Suprapubic skin (tissue), 4 donors: ENCODE measurements around the gene GAS5. TPM values are rescaled to one million over a fixed set of nuclear protein-coding genes. Genes with fewer than 3 reads are reported as not detected.

Experiments
- DNase-seq, 2 donors: peaks; one replicate each; pipeline ENCODE4 v3.0.0-alpha.2; 2019; ENCODE audit warnings: low spot score in 2 of 2
- H3K27ac ChIP-seq: fragments of 200-600 bp; sonication (generic); one replicate; pipeline ENCODE4 v1.5.1; 2019
- H3K27me3 ChIP-seq: fragments of 200-600 bp; sonication (generic); one replicate; pipeline ENCODE4 v1.5.1; 2019
- H3K36me3 ChIP-seq: fragments of 200-600 bp; sonication (generic); one replicate; pipeline ENCODE4 v1.5.1; 2019
- H3K4me1 ChIP-seq: fragments of 200-600 bp; sonication (generic); one replicate; pipeline ENCODE4 v1.5.1; 2019
- H3K4me3 ChIP-seq: fragments of 200-600 bp; sonication (generic); one replicate; pipeline ENCODE4 v1.5.1; 2019; ENCODE audit warnings: mild to moderate bottlenecking
- H3K9me3 ChIP-seq: fragments of 200-600 bp; sonication (generic); one replicate; pipeline ENCODE4 v1.5.1; 2019
- EP300 ChIP-seq: sonication (generic); formaldehyde crosslinking; IDR thresholded peaks from one replicate; pipeline ENCODE4 v1.6.1; 2017; ENCODE audit warnings: antibody characterized with exemption
- POLR2A ChIP-seq, 2 donors: fragments of 450-650 bp; IDR thresholded peaks; one replicate each; pipeline ENCODE4 v1.6.1; 2017; ENCODE audit warnings: antibody characterized with exemption in 2 of 2, mild to moderate bottlenecking in 2 of 2, moderate library complexity in 2 of 2
- POLR2AphosphoS5 ChIP-seq, 3 donors: sonication (generic); formaldehyde crosslinking; IDR thresholded peaks; one replicate each; pipeline ENCODE4 v1.6.1; 2017; ENCODE audit warnings: antibody characterized with exemption in 3 of 3
- WGBS: methylation state at CpG from one replicate; pipeline ENCODE4 v1.1.5; 2018; 5-methylcytosine and 5-hydroxymethylcytosine counted together
- total RNA-seq, 4 donors: library from RNA; depleted of rRNA; stranded (reverse); fragments of >200 nt; gene quantifications; one replicate each; pipeline ENCODE4 v1.1.0, GENCODE V29; 2016
- TF ChIP-seq, protein P1 (sequence below), 2 donors: fragments of 200-600 bp in 1 of 2; fragments of 450-650 bp in 1 of 2; sonication (generic) in 1 of 2; IDR thresholded peaks; one replicate each; pipeline ENCODE4 v1.5.1; 2016 to 2019; ENCODE audit warnings: antibody characterized with exemption in 2 of 2, mild to moderate bottlenecking in 1 of 2, moderate library complexity in 1 of 2

Gene GAS5
- total RNA-seq, 4 donors from 2014 or later: 344 to 508 (median 411) TPM

DNA sequence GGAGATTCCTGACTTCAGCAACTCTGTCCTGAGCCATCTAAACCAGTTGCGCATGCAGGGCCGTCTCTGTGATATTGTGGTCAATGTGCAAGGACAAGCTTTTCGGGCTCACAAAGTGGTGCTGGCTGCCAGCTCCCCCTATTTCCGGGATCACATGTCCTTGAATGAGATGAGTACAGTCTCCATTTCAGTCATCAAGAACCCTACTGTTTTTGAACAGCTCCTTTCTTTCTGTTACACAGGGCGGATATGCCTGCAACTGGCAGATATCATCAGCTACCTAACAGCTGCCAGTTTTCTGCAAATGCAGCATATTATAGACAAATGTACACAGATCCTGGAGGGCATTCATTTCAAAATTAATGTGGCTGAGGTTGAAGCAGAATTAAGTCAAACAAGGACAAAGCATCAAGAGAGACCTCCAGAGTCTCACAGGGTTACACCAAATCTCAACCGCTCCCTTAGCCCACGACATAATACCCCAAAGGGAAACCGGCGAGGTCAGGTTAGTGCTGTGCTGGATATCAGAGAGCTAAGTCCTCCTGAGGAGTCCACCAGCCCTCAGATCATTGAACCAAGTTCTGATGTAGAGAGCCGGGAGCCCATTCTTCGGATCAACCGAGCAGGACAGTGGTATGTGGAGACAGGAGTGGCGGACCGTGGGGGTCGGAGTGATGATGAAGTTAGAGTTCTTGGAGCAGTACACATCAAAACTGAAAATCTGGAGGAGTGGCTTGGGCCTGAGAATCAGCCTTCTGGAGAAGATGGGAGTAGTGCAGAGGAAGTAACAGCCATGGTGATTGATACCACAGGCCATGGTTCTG, 2.7 kb upstream of the GAS5 start:
- Histone ChIP-seq H3K4me3 (no peak overlapping the region), H3K9me3 (no peaks in the 10 kb centered on the region), H3K36me3 (peaks cover 10% of the 10 kb centered on the region), H3K27ac (peak overlapping the region; percentile 13), H3K27me3 (no peaks in the 10 kb centered on the region), H3K4me1 (peaks cover 39% of the 10 kb centered on the region)
- DNase-seq: no peak
- 76% methylated on average over 15 of the region's 15 CpGs for WGBS
- no peak for TF ChIP-seq EP300
- TF ChIP-seq, protein P1, sequence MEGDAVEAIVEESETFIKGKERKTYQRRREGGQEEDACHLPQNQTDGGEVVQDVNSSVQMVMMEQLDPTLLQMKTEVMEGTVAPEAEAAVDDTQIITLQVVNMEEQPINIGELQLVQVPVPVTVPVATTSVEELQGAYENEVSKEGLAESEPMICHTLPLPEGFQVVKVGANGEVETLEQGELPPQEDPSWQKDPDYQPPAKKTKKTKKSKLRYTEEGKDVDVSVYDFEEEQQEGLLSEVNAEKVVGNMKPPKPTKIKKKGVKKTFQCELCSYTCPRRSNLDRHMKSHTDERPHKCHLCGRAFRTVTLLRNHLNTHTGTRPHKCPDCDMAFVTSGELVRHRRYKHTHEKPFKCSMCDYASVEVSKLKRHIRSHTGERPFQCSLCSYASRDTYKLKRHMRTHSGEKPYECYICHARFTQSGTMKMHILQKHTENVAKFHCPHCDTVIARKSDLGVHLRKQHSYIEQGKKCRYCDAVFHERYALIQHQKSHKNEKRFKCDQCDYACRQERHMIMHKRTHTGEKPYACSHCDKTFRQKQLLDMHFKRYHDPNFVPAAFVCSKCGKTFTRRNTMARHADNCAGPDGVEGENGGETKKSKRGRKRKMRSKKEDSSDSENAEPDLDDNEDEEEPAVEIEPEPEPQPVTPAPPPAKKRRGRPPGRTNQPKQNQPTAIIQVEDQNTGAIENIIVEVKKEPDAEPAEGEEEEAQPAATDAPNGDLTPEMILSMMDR (IDR thresholded peaks at IDR 0.05): no peak
- TF ChIP-seq POLR2A (IDR thresholded peaks at IDR 0.05): no peak

DNA sequence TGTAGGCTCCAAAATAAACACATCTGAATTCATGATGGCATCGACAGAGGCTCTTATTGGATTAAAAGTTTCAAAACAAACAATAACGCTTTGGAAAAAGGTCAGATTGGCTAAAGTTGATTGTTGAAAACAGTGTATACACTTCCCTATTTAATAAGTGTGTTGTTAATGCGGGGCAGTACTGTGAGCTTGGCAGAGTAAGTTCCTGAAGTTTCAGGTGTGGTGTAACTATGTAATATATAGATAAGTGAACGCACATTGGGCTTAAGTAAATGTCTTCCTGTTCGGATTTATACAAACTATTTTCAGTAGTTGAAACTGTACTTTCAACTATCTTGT, 1.2 kb upstream of the GAS5 start:
- no peaks in the 10 kb centered on the region for H3K27me3 ChIP-seq
- 2% methylated on average over 5 of the region's 5 CpGs for WGBS
- no peak for DNase-seq
- H3K4me1 ChIP-seq: peaks cover 49% of the 10 kb centered on the region
- TF ChIP-seq, protein P1 (IDR thresholded peaks at IDR 0.05): no peak
- TF ChIP-seq POLR2A (IDR thresholded peaks at IDR 0.05): no peak
- TF ChIP-seq POLR2AphosphoS5 (IDR thresholded peaks at IDR 0.05): no peak
- peaks cover 18% of the 10 kb centered on the region for H3K36me3 ChIP-seq
- H3K27ac ChIP-seq: peak overlapping the region; percentile 90
- peak overlapping the region; percentile 62 for H3K4me3 ChIP-seq
- H3K9me3 ChIP-seq: no peaks in the 10 kb centered on the region

DNA sequence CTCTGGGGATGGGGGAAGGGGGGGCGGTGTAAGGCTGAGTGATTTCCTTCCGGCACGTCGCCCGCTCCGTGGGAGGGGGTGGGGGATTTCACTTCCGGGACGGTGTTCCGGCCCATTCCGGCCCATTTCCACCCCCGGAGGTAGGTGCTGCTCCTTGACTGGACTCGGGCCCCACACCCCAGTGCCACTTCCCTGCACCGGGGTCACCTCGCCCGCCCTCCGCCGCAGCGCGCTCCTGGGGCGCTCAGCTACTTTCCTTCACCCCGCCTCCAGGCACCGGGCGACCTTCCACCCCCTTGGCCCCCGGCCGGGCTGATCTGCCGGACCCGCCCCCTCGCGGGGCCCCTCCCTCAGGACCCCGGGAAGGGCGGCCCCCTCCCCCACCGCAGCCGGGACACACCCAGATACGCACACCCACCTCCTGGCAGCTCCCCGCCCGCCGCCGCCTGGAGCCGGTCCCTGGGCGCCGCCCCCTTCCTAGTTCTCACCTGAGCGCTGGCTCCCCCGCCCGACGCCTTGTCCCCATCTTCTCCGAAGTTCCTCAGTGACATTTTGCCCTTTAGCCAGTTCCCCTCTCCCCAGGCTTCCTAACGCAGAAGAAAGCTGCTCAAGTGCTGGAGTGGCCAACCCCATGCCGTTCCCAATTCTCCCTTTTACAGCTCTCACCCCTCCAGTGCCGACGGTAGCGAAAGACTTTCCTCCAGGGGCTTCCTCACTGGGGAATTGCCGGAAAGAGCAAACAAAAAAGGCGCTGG, 654 bp upstream of the GAS5 start, which contains the start of gene ZBTB37:
Gene ZBTB37, plus strand, starts transcription at position 115 of the 755 bp plus-strand sequence. CDS start 1,846 bp downstream, outside the sequence.
- H3K27ac ChIP-seq: peak within 1 kb of the TSS; percentile 90
- peaks cover 49% of the 10 kb centered on the region for H3K4me1 ChIP-seq
- no peaks in the 10 kb centered on the region for H3K27me3 ChIP-seq
- H3K9me3 ChIP-seq: no peaks in the 10 kb centered on the region
- H3K4me3 ChIP-seq: peak within 1 kb of the TSS; percentile 62
- peak in 1 of 3 donors; percentile 43 for TF ChIP-seq POLR2AphosphoS5 (IDR thresholded peaks at IDR 0.05)
- TF ChIP-seq POLR2A (IDR thresholded peaks at IDR 0.05): no peak
- under 1% methylated on average over 26 of the region's 53 CpGs for WGBS
- H3K36me3 ChIP-seq: peaks cover 23% of the 10 kb centered on the region
- DNase-seq: peak; percentile 91 to 94

DNA sequence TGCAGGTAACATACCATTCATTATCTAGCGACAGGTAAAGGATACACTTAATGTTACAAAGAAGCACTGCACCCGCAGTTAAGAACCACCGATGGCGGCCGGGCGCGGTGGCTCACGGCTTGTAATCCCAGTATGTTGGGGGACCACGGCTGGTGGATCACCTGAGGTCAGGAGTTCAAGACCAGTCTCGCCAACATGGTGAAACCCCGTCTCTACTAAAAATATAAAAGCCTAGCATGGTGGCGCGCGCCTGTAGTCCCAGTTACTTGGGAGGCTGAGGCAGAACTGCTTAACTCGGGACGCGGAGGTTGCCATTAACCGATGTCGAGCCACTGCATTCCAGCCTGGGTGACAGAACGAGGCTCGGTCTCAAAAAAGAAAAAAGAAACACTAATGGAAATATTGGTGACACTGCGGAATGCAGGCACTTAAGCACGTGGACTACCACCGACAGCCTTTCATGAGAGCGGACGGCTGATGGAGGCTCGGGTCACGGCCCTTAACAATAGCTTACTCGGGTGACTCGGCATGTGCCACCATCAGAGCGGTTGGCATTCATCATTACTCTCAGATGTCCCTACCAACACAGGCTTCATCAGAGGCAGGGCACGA, 542 bp downstream of the GAS5 start:
- DNase-seq: no peak
- Histone ChIP-seq H3K27ac (peak overlapping the region; percentile 90), H3K36me3 (peaks cover 35% of the 10 kb centered on the region), H3K4me3 (peak overlapping the region; percentile 62), H3K9me3 (no peaks in the 10 kb centered on the region), H3K27me3 (no peaks in the 10 kb centered on the region), H3K4me1 (peaks cover 49% of the 10 kb centered on the region)
- TF ChIP-seq, protein P1 (IDR thresholded peaks at IDR 0.05): no peak
- no peak for TF ChIP-seq EP300
- no peak for TF ChIP-seq POLR2AphosphoS5 (IDR thresholded peaks at IDR 0.05)
- no peak for TF ChIP-seq POLR2A (IDR thresholded peaks at IDR 0.05)
- 3% methylated on average over 31 of the region's 32 CpGs for WGBS

DNA sequence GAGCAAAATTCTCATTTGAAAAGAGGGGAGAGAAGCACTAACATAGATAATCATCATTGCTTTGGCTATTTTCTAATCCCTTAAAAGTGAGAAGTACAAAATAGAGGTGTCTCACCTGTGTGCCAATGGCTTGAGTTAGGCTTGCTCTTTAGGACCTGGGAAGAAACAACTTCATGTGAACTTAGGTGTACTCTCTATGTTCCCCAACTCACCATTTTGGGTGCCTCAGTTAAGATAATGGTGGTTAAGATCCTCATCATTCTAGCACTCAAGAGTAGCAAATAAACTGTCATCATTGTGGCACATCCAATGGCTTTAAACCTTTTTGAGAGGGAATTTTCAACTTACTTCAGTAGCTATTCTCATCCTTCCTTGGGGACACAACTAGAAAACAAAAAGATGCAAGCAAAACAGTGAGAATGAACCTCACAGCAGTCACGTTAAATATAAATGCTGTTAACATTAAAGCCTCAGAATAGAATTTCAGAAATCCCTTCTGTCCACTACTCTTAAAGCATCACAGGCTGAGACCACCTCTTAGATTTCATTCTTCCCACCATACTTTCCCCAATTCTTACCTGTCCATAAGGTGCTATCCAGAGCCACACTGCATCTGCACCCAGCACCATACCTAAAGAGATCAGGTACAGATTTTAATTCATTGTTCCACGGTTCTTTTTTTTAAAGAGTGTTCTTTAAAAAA, 1.2 kb downstream of the GAS5 start:
- DNase-seq: no peak
- no peaks in the 10 kb centered on the region for H3K9me3 ChIP-seq
- H3K4me3 ChIP-seq: peak overlapping the region; percentile 62
- peaks cover 38% of the 10 kb centered on the region for H3K36me3 ChIP-seq
- TF ChIP-seq POLR2AphosphoS5 (IDR thresholded peaks at IDR 0.05) (no peak), EP300 (no peak), POLR2A (IDR thresholded peaks at IDR 0.05) (no peak)
- TF ChIP-seq, protein P1 (IDR thresholded peaks at IDR 0.05): no peak
- WGBS: 22% methylated on average over 2 of the region's 2 CpGs
- H3K27ac ChIP-seq: peak overlapping the region; percentile 90
- no peaks in the 10 kb centered on the region for H3K27me3 ChIP-seq
- peaks cover 48% of the 10 kb centered on the region for H3K4me1 ChIP-seq
